Measurements from ENCODE around the gene TSHZ1. TPM values are rescaled to one million over a fixed set of nuclear protein-coding genes. Genes with fewer than 3 reads are reported as not detected.

Gene TSHZ1
- total RNA-seq, 1 donor from 2014 or later: 8.0 TPM

- H3K27me3 Mint-ChIP-seq (ENCODE audit: low read depth): no peaks in the 10 kb centered on the region
- no peak overlapping the region for H3K4me3 Mint-ChIP-seq (ENCODE audit: unreplicated experiment)
- no peak for DNase-seq (ENCODE audit: low spot score)
- H3K4me1 Mint-ChIP-seq (ENCODE audit: low read depth): peaks cover 12% of the 10 kb centered on the region
- no peaks in the 10 kb centered on the region for H3K36me3 Mint-ChIP-seq (ENCODE audit: low read depth)
- H3K9me3 Mint-ChIP-seq (ENCODE audit: low read depth): no peaks in the 10 kb centered on the region
- no peak overlapping the region for H3K27ac Mint-ChIP-seq (ENCODE audit: unreplicated experiment)
- TF ChIP-seq, protein P1, sequence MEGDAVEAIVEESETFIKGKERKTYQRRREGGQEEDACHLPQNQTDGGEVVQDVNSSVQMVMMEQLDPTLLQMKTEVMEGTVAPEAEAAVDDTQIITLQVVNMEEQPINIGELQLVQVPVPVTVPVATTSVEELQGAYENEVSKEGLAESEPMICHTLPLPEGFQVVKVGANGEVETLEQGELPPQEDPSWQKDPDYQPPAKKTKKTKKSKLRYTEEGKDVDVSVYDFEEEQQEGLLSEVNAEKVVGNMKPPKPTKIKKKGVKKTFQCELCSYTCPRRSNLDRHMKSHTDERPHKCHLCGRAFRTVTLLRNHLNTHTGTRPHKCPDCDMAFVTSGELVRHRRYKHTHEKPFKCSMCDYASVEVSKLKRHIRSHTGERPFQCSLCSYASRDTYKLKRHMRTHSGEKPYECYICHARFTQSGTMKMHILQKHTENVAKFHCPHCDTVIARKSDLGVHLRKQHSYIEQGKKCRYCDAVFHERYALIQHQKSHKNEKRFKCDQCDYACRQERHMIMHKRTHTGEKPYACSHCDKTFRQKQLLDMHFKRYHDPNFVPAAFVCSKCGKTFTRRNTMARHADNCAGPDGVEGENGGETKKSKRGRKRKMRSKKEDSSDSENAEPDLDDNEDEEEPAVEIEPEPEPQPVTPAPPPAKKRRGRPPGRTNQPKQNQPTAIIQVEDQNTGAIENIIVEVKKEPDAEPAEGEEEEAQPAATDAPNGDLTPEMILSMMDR (IDR thresholded peaks at IDR 0.05): no peak
Observed at GRCh38 chr18:75264195-75264594, 53.6 kb downstream of the TSHZ1 start.

- H3K4me1 Mint-ChIP-seq (ENCODE audit: low read depth): peaks cover 12% of the 10 kb centered on the region
- DNase-seq (ENCODE audit: low spot score): no peak
- TF ChIP-seq, protein P1 (IDR thresholded peaks at IDR 0.05): no peak
- no peak overlapping the region for H3K27ac Mint-ChIP-seq (ENCODE audit: unreplicated experiment)
- H3K4me3 Mint-ChIP-seq (ENCODE audit: unreplicated experiment): no peak overlapping the region
- H3K27me3 Mint-ChIP-seq (ENCODE audit: low read depth): no peaks in the 10 kb centered on the region
- H3K36me3 Mint-ChIP-seq (ENCODE audit: low read depth): no peaks in the 10 kb centered on the region
- H3K9me3 Mint-ChIP-seq (ENCODE audit: low read depth): no peaks in the 10 kb centered on the region
Observed at GRCh38 chr18:75264926-75265597, 54.5 kb downstream of the TSHZ1 start.

GRCh38 chr18:75265872-75266271 lies 55.3 kb downstream of the TSHZ1 start:
- no peaks in the 10 kb centered on the region for H3K27me3 Mint-ChIP-seq (ENCODE audit: low read depth)
- H3K9me3 Mint-ChIP-seq (ENCODE audit: low read depth): no peaks in the 10 kb centered on the region
- no peak overlapping the region for H3K27ac Mint-ChIP-seq (ENCODE audit: unreplicated experiment)
- H3K4me1 Mint-ChIP-seq (ENCODE audit: low read depth): peaks cover 12% of the 10 kb centered on the region
- no peaks in the 10 kb centered on the region for H3K36me3 Mint-ChIP-seq (ENCODE audit: low read depth)
- TF ChIP-seq, protein P1 (IDR thresholded peaks at IDR 0.05): no peak
- H3K4me3 Mint-ChIP-seq (ENCODE audit: unreplicated experiment): no peak overlapping the region
- DNase-seq (ENCODE audit: low spot score): no peak

GRCh38 chr18:75267643-75268363 lies 57.2 kb downstream of the TSHZ1 start:
- Mint-ChIP-seq H3K27ac (ENCODE audit: unreplicated experiment) (no peak overlapping the region), H3K36me3 (ENCODE audit: low read depth) (no peaks in the 10 kb centered on the region), H3K4me1 (ENCODE audit: low read depth) (peaks cover 12% of the 10 kb centered on the region), H3K27me3 (ENCODE audit: low read depth) (no peaks in the 10 kb centered on the region), H3K9me3 (ENCODE audit: low read depth) (no peaks in the 10 kb centered on the region), H3K4me3 (ENCODE audit: unreplicated experiment) (no peak overlapping the region)
- no peak for DNase-seq (ENCODE audit: low spot score)
- TF ChIP-seq, protein P1 (IDR thresholded peaks at IDR 0.05): no peak

GRCh38 chr18:75268364-75268646 lies 57.7 kb downstream of the TSHZ1 start:
- TF ChIP-seq, protein P1 (IDR thresholded peaks at IDR 0.05): no peak
- DNase-seq (ENCODE audit: low spot score): no peak
- Mint-ChIP-seq H3K27ac (ENCODE audit: unreplicated experiment) (no peak overlapping the region), H3K27me3 (ENCODE audit: low read depth) (no peaks in the 10 kb centered on the region), H3K36me3 (ENCODE audit: low read depth) (no peaks in the 10 kb centered on the region), H3K9me3 (ENCODE audit: low read depth) (no peaks in the 10 kb centered on the region), H3K4me3 (ENCODE audit: unreplicated experiment) (no peak overlapping the region), H3K4me1 (ENCODE audit: low read depth) (peaks cover 12% of the 10 kb centered on the region)

Measured in chondrocyte (in vitro differentiated cells).